ENCODE measurements around the gene POU6F2. TPM values are rescaled to one million over a fixed set of nuclear protein-coding genes. Genes with fewer than 3 reads are reported as not detected.

Gene POU6F2
- total and polyA plus RNA-seq, 2 of the 4 experiments (the other 2 are of a cell fraction): not detected

GRCh38 chr7:39293056-39293823 lies 315.5 kb downstream of the POU6F2 start:
- Histone ChIP-seq H2AFZ (replicated peaks; ENCODE audit: low read length, poor library complexity) (no peak overlapping the region), H4K91ac (ENCODE audit: insufficient read depth, low read depth, low read length) (no peak overlapping the region), H3K4ac (ENCODE audit: low read depth, low read length) (no peak overlapping the region), H3K4me2 (ENCODE audit: low read depth, low read length) (no peak overlapping the region), H3K14ac (replicated peaks; ENCODE audit: low read depth, low read length) (no peak overlapping the region), H4K8ac (ENCODE audit: low read depth in 2 of 2, low read length in 2 of 2) (no peak overlapping the region), H2BK15ac (ENCODE audit: low read depth, low read length) (no peak overlapping the region), H4K5ac (ENCODE audit: low read depth, low read length) (no peak overlapping the region), H3K18ac (ENCODE audit: low read depth, low read length) (no peak overlapping the region), H3K23ac (ENCODE audit: low read depth, low read length) (no peak overlapping the region), H3K27me3 (ENCODE audit: control insufficient read depth, insufficient read depth, low read length) (no peaks in the 10 kb centered on the region), H3K4me3 (ENCODE audit: insufficient read depth, low read depth, low read length) (no peak overlapping the region), H2BK5ac (ENCODE audit: low read depth, low read length, poor library complexity, severe bottlenecking) (no peak overlapping the region), H3K56ac (ENCODE audit: extremely low read depth, insufficient read depth, low read length) (no peak overlapping the region), H4K20me1 (ENCODE audit: insufficient read depth, low read length) (no peaks in the 10 kb centered on the region), H3K4me1 (ENCODE audit: control insufficient read depth, insufficient read depth, low read length) (no peaks in the 10 kb centered on the region), H3K9ac (ENCODE audit: low read depth, low read length) (no peak overlapping the region), H2AK9ac (replicated peaks; ENCODE audit: low read depth, low read length, poor library complexity) (no peak overlapping the region), H3K79me1 (ENCODE audit: low read depth in 1 of 2, low read length in 2 of 2) (no peaks in the 10 kb centered on the region), H2BK120ac (ENCODE audit: low read depth, low read length) (no peak overlapping the region), H2AK5ac (ENCODE audit: low read depth, low read length) (no peak overlapping the region), H3K9me1 (ENCODE audit: insufficient read depth, low read length) (no peaks in the 10 kb centered on the region), H3K9me3 (ENCODE audit: control insufficient read depth, insufficient read depth, low read length) (no peaks in the 10 kb centered on the region), H3K27ac (ENCODE audit: insufficient read depth, low read length) (no peak overlapping the region), H3K36me3 (ENCODE audit: control insufficient read depth, insufficient read depth, low read length) (no peaks in the 10 kb centered on the region), H2BK20ac (ENCODE audit: low read depth, low read length) (no peak overlapping the region)
- CTCF ChIA-PET: no interaction called here
- POLR2A ChIA-PET (ENCODE audit: unreplicated experiment): no interaction called here
- intact Hi-C loops (cut with micrococcal nuclease) (no loop called here), dilution Hi-C loops (cut with HindIII; ENCODE audit: low sequenced_read_pairs, unreplicated experiment) (no loop called here), in situ Hi-C loops (cut with MboI; ENCODE audit: low sequenced_read_pairs) (no loop called here)
- no peak for ATAC-seq (ENCODE audit: low read depth)
- DNase-seq: no peak
- WGBS, 2 experiments (ENCODE audit: extremely low coverage in 2 of 2, insufficient read length in 1 of 2): 40% methylated on average over 2 of the region's 26 CpGs; no CpG with 5 or more reads in 1 of the 2 experiments
- TF ChIP-seq MXI1 (IDR thresholded peaks at IDR 0.05; ENCODE audit: borderline replicate concordance, low read depth, low read length) (no peak), SMC3 (IDR thresholded peaks at IDR 0.05; ENCODE audit: low read depth, low read length) (no peak)
- BruUV-seq (replicated peaks): no TSS peak

Data from IMR-90 (cell line).